Measurements from ENCODE around the gene NOC3L.

The NOC3L gene

GRCh38 chr10:94293354-94293753 lies 69.4 kb downstream of the NOC3L start:
- no peak overlapping the region for H3K27ac ChIP-seq

DNA sequence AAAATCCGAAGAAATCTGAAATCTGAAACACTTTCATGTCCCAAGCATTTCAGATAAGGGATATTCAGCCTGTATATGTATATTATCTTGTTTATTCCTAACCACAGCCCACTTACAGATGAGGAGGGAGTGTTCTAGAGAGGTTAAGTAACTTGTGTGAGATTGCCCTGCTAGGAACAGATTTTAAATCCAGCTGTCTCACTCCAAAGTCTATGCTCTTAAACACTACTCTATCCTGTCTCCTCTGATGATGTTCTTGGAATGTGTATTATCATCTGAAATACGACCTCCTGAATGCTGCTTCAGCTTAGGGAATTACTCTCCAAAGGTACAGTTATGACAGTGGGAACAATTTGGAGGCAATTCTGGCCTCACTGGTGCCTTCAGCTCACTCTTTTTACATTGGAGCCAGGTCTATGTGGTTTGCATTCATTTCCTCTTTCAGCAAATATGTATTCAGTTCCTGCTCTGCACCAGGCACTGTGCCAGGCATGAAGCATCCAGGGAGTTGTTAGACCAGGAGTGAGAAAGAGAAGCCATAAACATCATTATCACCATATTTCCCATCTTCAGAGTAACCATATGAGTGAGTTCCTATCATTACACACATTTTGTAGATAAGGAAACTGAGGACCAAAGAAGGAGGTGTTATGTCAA lies 70.2 kb downstream of the NOC3L start:
- ChIA-PET POLR2A (ENCODE audit: low non-redundant PET) (no interaction called here), CTCF (no interaction called here)
- H3K27ac ChIP-seq = no peak overlapping the region
- no peak for TF ChIP-seq CTCF (conservative IDR thresholded peaks at IDR 0.05; ENCODE audit: low read depth)
- DNase-seq (ENCODE audit: low spot score) = no peak

More at GRCh38 chr10:94293354-94293753, 69.4 kb downstream of the NOC3L start:
- ChIA-PET POLR2A (ENCODE audit: low non-redundant PET) (no interaction called here), CTCF (no interaction called here)
- TF ChIP-seq CTCF (conservative IDR thresholded peaks at IDR 0.05; ENCODE audit: low read depth) = no peak
- no peak for DNase-seq (ENCODE audit: low spot score)

DNA sequence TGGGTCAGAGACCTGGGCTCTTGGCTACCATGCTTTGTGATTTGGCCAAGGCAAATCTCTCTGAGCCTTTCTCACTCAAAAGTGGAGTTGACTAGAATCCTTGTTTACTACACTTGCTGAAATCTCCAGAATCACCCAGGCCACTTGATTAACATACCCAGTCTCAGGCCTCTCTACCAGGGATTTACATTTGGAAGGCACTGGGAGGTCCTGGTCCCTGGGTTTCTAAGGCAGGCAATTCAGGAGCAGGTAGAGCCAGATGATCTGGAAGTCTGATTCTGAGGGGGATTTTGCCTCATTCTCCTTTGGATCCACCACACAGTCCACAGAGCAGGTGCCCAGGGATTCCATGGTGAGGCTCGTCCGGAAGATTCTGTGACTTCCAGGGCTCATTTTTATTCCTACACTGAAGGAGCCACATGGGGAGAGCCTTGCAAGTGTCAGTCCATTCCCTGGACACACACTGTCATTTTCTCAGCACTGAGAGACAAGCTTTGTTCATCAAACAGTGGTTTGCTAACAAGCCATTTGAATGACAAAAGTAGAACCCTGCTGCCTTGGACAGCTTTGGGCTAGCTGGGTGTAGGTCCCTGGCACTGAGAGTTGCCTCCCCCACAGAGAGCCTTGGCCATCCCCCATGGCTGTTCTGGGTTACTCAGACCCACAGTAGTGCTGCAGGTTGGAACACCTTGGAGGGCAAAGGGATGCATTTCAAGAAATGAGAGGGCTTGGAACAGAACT lies 74.2 kb downstream of the NOC3L start:
- no peak for DNase-seq (ENCODE audit: low spot score)
- no peak overlapping the region for H3K27ac ChIP-seq
- ChIA-PET CTCF (interaction anchor here (0.6 kb wide), 2 partner anchors 15 to 32 kb away, joined by 3 read pairs; no protein-coding TSS in a partner anchor), POLR2A (ENCODE audit: low non-redundant PET) (no interaction called here)
- no peak for TF ChIP-seq CTCF (conservative IDR thresholded peaks at IDR 0.05; ENCODE audit: low read depth)

GRCh38 chr10:94287336-94287735 lies 75.4 kb downstream of the NOC3L start:
- no peak overlapping the region for H3K27ac ChIP-seq
- TF ChIP-seq CTCF (conservative IDR thresholded peaks at IDR 0.05; ENCODE audit: low read depth) = no peak
- ChIA-PET POLR2A (ENCODE audit: low non-redundant PET) (no interaction called here), CTCF (interaction anchor here (0.7 to 0.8 kb wide), 2 partner anchors 11 to 157 kb away, joined by 3 to 4 read pairs; no protein-coding TSS in a partner anchor)
- DNase-seq (ENCODE audit: low spot score) = no peak

DNA sequence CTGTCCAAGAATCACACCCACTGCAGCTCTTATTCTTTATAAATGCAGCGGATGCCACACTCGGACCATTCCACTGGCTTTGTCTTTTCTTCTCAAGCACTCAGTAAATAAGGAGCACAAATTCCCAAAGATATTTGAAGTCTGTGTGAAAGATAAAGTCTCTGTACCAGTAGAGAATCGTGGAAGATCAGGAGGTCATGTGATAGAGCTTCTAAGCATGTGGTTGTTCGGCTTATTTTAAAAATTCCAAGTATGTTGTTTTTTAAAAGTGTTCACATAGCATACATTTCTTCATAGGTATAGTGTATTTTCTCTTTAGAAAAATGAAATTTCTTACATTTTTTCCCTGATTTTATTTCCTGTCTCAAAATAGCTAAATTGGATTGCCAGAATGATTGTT lies 75.8 kb downstream of the NOC3L start:
- DNase-seq (ENCODE audit: low spot score) = no peak
- no peak overlapping the region for H3K27ac ChIP-seq

GRCh38 chr10:94285271-94285670 lies 77.5 kb downstream of the NOC3L start:
- no peak for TF ChIP-seq CTCF (conservative IDR thresholded peaks at IDR 0.05; ENCODE audit: low read depth)
- ChIA-PET CTCF (interaction anchor here (0.6 kb wide), 1 partner anchor 464 kb away, joined by 3 read pairs; no protein-coding TSS in a partner anchor), POLR2A (ENCODE audit: low non-redundant PET) (no interaction called here)
- no peak for DNase-seq (ENCODE audit: low spot score)
- H3K27ac ChIP-seq = no peak overlapping the region

More for the DNA sequence above, 75.8 kb downstream of the NOC3L start:
- TF ChIP-seq CTCF (conservative IDR thresholded peaks at IDR 0.05; ENCODE audit: low read depth) = no peak
- CTCF ChIA-PET = interaction anchor here (0.7 to 0.8 kb wide), 2 partner anchors 12 to 157 kb away, joined by 3 to 4 read pairs; no protein-coding TSS in a partner anchor
- POLR2A ChIA-PET (ENCODE audit: low non-redundant PET) = no interaction called here
